ENCODE measurements around the gene CELA1.
"Not testable (repeated sequence)": the region's sequence is repeated elsewhere in the genome, so short reads cannot be mapped to it uniquely, and the experiment has no call there.

The CELA1 gene

DNA sequence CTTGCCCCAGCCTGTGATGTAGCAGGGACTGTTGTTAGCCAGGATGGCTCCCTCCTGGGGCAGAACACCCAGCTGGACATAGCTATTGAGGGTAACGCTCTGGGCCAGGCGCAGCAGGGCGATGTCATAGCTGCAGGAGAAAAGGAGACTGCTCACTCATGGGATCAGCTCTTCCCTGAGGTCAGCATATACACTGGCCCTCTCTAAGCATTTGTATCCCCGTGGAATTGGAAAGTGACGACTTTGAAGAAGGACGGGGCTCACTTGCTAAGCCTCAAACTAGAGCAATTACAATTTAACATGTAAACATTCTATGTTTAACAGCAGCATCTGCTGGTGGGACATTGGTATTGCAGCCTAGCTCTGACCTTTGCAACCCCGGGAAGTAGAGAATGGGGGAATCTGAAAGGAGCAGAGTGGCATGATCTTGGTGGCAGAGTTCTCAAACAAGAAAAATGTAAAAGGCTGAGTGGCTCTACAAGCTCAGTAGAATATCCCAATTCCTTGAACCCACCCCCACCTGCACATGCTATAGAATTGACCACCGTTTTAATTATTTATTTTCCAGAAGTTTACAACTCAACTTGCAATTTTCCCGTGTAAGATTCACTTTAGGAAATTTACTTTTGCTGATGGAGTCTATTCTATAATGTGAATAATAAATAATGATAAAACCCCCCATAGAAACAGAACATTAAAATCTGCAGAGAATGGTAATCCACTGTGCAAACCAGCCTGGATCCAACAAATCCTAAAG, 5.0 kb downstream of the CELA1 start:
- DNase-seq = peak; percentile 55

DNA sequence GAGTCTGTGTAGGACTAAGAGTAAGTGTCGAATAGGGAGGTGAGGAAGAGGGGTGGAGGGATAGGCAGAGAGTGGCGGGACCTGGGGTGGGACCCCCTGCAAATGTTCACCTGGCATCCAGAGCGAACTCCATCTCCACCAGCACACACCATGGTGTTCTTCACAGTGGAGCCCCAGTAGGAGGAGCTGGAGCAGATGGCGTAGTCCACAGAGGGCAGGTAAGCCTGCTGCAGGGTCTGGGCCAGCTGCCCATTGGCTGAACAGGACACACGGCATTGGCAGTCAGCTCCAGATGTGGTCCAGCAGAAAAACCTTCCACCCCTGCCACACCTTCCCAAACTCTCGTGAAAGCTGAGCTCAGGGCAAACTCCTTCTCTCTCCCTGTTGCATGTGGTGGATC, 6.7 kb downstream of the CELA1 start:
- no peak for DNase-seq

DNA sequence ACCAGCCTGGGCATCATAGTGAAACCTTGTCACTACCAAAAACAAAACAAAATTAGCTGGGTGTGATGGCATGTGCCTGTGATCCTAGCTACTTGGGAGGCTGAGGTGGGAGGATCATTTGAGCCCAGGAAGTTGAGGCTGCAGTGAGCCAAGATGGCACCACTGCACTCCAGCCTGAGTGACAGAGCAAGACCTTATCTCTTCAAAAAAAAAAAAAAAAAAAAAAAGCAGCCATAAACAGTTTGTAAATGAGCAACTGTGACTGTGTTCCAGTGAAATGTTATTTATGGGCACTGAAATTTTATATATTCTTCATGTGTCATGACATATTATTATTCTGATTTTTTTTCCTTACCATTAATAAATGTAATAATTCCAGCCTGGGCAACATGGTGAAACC, 9.1 kb downstream of the CELA1 start:
- not testable (repeated sequence) for DNase-seq

DNA sequence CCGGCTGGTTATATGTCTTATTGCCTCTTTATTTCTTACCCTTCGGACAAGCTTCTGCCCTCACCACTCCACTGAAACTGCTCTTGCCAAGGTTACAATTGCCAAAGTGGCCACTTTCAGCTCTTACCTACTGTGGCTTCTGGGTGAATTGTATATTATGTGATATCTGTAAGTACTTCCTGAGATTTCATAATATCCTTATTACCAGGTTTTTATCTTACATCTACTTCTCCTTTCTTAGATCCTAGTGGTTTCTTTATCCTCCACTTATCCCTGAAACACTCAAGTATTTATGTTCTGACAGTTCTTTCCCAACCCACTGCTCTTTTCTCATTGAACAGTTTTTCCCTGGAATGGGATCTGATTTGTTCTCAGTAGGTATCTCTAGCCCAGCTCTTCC, 10.5 kb downstream of the CELA1 start:
- no peak for DNase-seq

DNA sequence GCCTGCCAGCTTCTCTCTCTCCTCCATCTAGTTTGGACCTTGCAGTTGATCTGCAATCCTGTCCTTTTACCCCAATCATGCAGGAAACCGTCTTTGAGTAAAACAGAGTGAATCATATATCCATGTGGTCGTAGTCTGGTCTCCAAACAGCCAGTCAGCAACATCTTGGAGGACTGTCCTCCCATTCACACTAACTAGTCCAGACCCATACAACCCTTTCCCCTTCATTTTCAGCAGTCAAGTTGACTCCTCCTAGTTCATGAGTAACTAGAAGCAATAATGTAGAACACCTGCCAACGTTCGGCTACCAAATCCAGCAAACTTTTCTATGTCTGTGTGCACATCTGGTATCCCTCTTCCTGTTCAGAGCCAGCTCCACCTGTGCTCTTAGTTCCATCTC, 11.7 kb downstream of the CELA1 start:
- no peak for DNase-seq

DNA sequence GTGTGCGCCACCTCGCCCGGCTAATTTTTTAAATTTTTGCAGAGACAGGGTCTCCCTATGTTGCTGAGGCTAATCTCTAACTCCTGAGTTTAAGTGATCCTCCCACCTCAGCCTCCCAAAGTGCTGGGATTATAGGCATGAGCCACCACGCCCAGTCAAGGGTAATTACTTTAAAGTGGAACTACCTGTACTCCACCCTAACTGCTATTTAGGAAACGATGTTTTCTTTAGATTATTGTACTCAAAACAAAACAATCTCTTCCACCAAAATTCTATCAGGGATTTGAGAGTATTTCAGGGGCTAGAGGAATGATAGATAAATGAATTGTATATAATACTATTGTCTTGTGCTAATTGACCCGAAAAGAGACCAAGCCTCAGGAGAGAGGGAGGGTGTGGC, 12.9 kb downstream of the CELA1 start:
- DNase-seq = no peak

DNA sequence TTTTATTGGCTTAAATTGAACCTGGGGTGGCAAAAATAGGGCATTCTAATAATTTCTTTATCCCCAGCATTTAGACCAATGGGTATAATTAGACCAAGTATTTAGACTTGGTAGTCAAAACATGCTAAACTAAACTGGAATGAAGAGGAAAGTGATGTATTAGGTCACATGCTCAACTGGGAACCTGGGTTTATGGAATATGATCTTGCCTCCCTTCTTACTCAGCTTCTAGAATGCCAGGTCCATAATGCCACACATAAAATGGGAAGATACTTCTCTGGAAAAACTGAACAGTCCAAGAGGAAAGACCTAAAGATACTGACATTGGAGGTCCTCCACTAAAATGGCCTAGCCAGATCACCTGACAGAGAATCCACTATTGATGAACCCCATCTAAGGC, 16.3 kb downstream of the CELA1 start:
- DNase-seq = no peak

DNA sequence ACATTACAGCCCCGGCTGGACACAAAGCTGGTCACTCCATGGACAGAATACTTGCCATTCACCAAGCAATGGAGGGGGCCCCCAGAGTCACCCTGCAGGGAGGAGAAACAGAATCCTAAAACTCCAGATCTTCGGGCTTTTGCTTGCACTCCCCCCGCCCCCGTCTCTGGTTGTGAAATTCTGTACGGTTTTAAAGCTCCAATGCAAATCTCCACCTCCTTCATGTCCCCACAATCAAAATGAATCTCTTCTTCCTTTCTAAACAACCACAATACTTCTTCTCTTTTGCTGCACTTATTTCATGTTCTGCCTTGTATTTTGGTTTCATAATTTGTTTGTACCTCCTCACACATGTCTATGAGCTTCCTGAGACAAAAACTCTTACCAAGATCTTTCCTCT, 16.7 kb downstream of the CELA1 start:
- DNase-seq = no peak

DNA sequence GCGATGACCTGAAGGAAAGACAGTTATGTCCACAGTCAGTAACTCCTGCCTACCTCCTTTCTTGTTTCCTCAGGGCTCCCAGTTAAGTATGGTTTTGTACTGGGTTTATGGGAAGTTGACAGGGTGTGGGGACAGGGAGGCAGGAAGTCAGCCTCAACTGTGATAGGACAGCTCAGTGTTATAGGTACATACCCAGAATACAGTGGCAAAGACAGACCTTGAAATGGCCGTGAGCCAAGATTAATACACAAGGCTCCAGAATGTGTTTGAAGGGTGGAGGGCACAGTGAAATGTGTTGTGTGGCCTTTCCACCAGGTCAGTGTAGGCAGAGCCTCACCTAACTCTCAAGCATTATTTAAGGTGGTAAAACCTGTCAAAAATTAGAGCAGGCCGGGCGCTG, 17.9 kb downstream of the CELA1 start:
- DNase-seq = no peak

DNA sequence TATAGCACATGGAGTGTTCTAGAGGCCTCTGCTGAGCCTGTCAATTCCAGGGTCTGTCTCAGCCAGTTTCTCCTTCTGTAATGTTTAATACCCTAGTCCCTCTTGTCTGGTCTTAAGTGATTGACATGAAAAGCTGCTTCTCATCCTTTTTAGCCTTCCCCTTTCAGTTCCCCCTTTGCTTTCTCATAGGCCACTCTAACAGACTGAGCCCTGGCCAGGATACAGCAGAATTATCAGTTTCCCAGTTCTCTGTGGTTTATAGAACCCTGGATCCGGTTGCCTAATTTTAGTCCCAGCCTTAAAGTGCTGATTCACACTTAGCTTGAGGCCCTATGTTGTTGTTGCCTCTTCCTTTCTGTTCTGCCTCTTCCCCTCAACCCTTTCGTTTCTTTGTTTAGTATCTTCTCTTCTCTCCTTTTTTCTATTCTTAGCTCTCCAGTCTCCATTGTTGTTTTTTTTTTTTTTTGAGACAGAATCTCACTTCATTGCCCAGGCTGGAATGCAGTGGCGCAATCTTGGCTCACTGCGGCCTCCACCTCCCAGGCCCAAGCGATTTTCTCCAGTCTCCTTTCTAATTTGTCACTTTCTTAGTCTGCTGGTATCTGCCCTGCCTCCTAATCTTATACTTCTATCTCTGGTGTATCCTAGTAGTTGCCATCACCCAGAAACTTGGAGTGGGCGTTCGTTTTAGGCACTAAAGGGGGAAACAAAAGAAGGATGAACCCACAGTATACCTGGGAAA, 19.6 kb downstream of the CELA1 start:
- no peak for DNase-seq

DNA sequence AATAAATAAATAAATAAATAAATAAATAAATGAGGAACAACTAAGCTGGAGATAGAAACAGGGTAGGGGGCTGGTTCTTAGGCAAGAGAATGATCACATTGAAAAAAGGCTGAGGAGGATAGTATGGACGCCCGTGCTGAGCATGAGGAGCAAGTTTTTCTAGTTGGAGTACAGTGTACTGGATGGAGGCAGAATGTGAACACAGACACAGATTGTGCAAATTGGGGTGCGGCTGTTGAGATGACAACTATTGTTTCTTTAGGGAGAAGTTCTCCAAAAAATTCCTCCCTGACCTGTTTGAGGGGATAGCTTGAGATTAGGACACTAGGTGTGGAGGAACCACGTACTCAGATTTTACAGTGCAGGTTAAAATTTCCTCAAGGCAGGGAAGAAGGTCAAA, 21.5 kb downstream of the CELA1 start:
- DNase-seq = no peak

DNA sequence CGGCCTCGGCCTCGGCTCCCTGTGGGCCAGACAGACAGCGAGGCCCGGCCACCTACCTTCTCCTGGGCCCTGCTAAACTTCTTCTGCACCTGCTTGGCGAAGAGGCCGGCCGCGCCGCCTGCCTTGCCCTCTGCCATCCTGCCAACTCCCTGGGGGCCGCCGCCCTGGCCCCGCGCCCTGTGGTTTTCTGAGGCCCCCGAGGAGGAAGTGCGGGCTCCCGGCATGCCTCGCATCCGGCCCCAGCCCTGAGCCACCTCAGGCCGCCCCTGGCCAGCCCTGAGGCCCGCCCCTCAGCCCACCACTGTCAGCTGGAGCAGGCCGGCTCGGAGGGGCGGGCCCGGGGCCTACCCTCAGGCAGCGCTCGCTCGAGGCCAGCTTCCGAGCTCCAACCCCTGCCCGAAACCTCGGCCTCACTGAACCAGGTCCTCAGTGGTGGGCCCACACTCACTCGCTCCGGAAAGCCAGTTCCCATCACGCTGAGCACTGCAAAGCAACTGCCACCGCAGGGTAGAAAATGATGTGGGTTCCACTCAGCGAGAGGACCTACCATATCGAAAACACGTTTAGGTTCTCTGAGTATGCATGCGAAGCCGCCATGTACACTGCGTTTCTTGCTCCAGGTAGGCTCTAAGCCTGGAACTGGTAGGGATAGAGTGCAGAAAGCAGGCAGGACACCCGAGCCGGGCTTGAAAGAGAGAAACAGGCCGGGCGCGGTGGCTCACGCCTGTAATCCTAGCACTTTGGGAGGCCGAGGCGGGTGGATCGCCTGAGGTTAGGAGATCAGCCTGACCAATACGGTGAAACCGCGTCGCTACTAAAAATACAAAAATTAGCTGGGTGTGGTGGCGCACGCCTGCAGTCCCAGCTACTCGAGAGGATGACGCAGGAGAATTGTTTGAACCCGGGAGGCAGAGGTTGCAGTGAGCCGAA, 22.2 kb downstream of the CELA1 start, which contains the start of gene BIN2:
BIN2 (minus strand) TSS at position 209 of the 930 bp plus-strand sequence; CDS start at position 137, 72 bp downstream.
- peak; percentile 44 for DNase-seq

DNA sequence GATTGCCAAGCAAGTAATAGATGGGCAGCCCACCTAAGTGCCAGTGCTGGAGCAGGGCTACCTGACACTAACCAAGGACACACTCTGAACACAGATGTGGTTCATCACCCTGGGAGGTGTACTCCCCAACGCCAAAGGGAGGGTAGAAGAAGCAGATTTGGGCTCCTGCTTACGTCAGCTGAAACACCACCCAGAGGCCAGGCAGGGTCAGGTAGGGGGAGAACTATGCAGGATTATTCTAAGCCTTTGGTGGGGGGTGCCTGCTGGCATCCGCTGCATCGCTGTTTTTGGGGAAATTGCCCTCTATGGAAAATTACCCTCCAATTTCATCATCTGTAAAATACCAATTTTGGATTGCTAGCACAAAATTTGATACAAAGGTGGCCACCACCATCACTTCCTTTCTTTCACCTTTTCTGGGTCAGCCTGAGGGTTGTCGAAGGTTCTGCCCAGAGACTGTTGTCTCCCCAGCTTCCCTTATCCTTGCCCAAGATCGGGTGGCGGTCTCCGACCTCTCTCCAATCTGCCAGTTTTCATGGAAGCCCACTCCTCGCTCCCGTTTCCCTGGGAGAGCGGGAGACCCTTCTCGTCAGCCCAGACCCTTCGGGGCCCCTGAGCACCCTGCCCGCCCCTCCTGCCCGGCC, 23.0 kb downstream of the CELA1 start:
- peak; percentile 40 for DNase-seq

DNA sequence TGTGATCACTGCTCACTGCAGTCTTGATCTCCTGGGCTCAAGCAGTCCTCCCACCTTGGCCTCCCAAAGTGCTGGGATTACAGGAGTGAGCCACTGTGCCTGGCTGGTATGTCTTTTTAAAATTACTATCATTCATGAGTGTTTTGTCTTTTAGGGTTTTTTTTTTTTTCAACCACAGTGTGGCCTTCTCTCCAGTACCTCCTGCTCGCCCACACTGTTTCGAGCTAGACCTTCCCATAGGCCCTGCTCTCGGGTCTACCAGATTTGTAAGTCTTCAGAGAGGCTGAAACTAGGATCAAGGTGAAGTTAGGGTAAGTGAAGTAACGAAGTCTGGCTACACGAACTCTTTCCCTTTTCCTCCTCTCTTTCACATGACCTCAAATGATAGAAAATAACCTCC, 24.0 kb downstream of the CELA1 start:
- DNase-seq = no peak

DNA sequence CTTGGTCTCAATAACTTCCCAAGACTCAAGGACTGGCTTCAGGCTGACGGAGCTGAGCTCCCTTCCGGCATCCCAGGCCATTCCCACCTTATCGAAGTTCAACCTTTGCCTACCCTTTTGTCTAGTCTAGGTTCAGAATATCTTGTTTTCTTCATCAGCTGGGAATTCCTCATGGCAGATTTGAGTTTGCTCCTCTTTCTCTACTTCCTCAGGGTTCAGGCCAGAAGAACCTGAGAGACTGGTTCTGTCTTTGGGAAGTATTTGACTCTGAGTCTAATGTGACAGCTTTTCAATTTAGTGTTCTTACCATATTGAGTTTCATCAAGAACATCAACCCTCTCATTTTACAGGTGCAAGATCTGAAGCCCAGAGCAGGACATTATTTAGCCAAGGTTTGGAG, 24.6 kb downstream of the CELA1 start:
- no peak for DNase-seq

DNA sequence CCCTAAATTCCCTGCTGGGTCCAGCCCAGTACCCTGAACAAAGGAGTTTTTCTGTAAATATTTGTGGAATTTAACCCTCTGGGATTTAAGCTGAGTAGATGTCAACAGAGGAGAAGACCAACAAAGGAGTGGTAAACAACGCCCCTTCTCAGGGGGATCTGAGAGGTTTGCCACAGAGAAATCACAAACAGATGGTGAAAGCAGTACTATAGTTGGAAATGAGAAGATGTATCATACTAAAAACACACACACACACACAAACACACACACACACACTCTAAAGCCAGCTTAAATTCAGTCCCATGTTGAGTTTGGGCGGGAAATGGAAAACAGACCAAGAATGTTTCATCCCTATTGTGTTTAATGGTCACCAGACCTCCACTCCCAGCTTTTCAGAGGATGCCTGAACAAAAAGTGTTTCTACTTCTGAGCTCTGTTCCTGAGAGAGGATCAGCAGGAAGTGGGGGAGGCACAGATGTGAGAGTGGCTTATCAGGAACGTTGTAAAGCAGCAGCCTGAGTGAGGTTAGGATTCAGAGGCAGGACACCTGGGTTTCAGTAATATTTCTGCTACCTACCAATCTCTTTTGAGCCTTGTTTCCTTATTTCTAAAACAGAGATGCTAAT, 25.7 kb downstream of the CELA1 start:
- DNase-seq = no peak

DNA sequence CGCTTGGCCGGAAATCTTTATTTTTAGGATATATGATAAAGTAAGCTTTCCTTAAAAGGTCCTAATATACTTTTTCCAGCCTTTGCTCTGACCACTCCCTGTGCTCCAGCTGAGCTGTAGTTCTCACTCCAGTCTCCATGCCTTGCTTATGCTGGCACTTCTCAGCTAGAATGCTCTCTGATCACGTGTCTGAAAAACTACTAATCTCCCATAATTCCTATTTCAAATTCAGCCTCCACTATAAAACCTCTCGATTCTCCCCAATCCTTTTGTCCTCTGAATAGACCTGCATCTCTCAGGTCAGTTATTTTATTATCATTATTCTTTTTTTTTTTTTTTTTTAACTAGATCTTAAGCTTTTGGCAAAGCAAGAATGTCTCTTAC, 26.2 kb downstream of the CELA1 start:
- no peak for DNase-seq

DNA sequence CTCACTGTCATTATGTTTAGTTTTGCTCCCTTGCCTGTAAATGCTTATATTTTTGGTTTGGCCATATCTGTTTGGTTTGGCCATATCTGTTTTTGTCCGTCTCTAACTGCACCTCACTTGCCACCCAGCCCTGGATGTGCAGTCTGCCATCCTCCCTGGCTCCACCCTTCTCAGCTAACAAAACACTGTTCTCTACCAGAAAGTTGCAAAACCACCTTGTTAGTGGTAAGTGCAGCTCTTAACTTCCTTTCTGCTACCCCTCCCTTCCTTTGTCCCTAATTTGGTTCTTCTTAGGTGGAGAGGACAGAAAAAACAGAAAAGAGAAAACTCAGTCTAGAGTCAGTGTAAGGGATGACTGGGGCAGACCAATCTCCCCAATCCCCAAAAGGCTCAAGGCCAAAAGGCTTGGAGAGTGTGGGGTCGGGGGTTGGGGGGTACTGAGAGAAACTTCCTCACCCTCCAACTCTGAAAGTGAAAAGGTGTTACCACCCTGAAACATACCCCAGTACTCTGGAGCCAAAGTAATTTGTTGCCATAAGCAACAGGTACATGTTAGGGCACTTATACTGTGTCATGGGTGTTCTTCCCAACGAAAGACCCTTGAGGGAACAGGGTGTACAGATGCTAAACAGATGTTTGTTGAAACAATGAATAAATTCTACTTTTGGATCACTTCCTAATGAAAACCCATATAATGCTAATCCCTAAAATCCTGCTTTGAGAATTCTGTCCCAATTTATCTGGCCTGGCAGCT, 27.5 kb downstream of the CELA1 start:
- peak; percentile 17 for DNase-seq

DNA sequence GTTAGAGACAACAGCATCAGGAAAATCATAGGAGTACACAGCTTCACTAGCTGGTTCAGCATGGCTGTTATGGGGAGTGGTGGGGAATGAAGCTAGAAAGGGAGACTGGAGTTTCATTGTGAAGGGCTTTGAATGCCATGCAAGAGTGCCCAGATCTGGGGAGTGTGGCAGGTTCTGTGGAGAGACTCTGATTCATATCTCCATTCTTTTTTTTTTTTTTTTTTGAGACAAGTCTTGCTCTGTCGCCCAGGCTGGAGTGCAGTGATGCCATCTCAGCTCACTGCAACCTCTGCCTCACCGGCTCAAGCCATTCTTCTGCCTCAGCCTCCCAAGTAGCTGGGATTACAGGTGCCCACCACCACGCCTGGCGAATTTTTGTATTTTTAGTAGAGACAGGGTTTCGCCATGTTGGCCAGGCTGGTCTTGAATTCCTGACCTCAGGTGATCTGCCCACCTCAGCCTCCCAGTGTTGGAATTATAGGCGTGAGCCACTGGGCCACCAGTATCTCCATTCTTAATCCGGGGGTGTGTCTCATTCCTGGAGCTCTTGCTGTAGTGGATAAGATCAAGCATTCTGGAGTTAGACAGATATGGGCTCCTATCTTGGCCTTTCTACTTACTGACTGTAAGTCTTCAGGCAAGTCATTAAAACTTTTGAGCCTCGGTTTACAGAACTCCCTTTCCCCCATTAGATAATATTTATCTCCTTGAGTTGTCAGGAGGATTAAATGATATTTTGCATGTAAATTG, 28.2 kb downstream of the CELA1 start:
- not testable (repeated sequence) for DNase-seq

DNA sequence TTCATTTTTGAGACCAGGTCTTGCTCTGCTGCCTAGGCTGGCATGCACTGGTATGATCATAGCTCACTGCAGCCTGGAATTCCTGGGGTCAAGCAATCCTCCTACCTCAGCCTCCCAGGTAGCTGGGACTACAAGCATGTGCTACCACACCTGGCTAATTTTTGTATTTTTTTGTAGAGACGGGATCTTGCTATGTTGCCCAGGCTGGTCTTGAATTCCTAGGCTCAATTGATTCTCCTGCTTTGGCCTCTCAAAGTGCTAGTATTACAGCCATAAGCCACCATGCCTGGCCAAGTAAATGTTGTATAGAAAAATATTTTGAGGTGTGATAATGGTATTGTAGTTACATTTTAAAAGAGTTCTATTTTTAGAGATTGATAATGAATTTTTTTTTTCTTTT, 35.1 kb downstream of the CELA1 start:
- no peak for DNase-seq
